SK-N-SH treated with all-trans-retinoic acid at 6 μM for 48 hours (cell line): ENCODE data around the gene SAMD11.

Source experiments
- ARNTL ChIP-seq: fragments of 450-650 bp; formaldehyde crosslinking; IDR thresholded peaks from 2 replicates; pipeline ENCODE4 v1.5.0; 2020; ENCODE audit warnings: low read depth, mild to moderate bottlenecking, moderate library complexity, borderline replicate concordance
- CSRNP3 ChIP-seq: fragments of 250-450 bp; sonication (Bioruptor Pico); IDR thresholded peaks from 2 replicates; pipeline ENCODE4 v1.5.1; 2021; ENCODE audit warnings: mild to moderate bottlenecking, moderate library complexity
- ESRRG ChIP-seq: fragments of 250-450 bp; sonication (Bioruptor Pico); IDR thresholded peaks from 2 replicates; pipeline ENCODE4 v1.6.1; 2021; ENCODE audit warnings: mild to moderate bottlenecking
- ISL1 ChIP-seq: fragments of 250-450 bp; sonication (Bioruptor Pico); IDR thresholded peaks from 2 replicates; pipeline ENCODE4 v2.1.2; 2022; ENCODE audit warnings: mild to moderate bottlenecking, moderate library complexity
- OSR1 ChIP-seq: fragments of 250-450 bp; sonication (Bioruptor Pico); IDR thresholded peaks from 2 replicates; pipeline ENCODE4 v1.8.0; 2022; ENCODE audit warnings: moderate library complexity, mild to moderate bottlenecking, inconsistent platforms
- PATZ1 ChIP-seq: fragments of 250-450 bp; sonication (Bioruptor Pico); IDR thresholded peaks from 2 replicates; pipeline ENCODE4 v1.8.0; 2020; ENCODE audit warnings: mild to moderate bottlenecking, moderate library complexity, borderline replicate concordance
- PPARA ChIP-seq: fragments of 250-450 bp; sonication (Bioruptor Pico); IDR thresholded peaks from 2 replicates; pipeline ENCODE4 v1.5.0; 2020; ENCODE audit warnings: mild to moderate bottlenecking, borderline replicate concordance
- RARB ChIP-seq: fragments of 250-450 bp; sonication (Bioruptor Pico); IDR thresholded peaks from 2 replicates; pipeline ENCODE4 v1.8.0; 2021; ENCODE audit warnings: mild to moderate bottlenecking, moderate library complexity
- TSHZ2 ChIP-seq: fragments of 250-450 bp; sonication (Bioruptor Pico); IDR thresholded peaks from 2 replicates; pipeline ENCODE4 v1.5.0; 2020; ENCODE audit warnings: mild to moderate bottlenecking, moderate library complexity
- ZC3H10 ChIP-seq: fragments of 250-450 bp; sonication (Bioruptor Pico); IDR thresholded peaks from 2 replicates; pipeline ENCODE4 v1.5.1; 2021; ENCODE audit warnings: mild to moderate bottlenecking, moderate library complexity
- ZFP30 ChIP-seq: fragments of 450-650 bp; formaldehyde crosslinking; IDR thresholded peaks from 2 replicates; pipeline ENCODE4 v1.5.0; 2022; ENCODE audit warnings: mild to moderate bottlenecking, moderate library complexity

GRCh38 chr1:974293-974640 lies 50.5 kb downstream of the SAMD11 start:
- TF ChIP-seq ISL1, result no peak
- no peak for TF ChIP-seq TSHZ2 (CRISPR knock-in tag)
- no peak for TF ChIP-seq RARB (CRISPR knock-in tag)
- no peak for TF ChIP-seq OSR1 (CRISPR knock-in tag)
- TF ChIP-seq ZFP30 (CRISPR knock-in tag), result no peak
- TF ChIP-seq PATZ1 (CRISPR knock-in tag), result no peak
- TF ChIP-seq CSRNP3, result no peak
- no peak for TF ChIP-seq ZC3H10 (CRISPR knock-in tag)
- no peak for TF ChIP-seq ARNTL (CRISPR knock-in tag)
- no peak for TF ChIP-seq PPARA
- no peak for TF ChIP-seq ESRRG (CRISPR knock-in tag)
